HG02763 (cell line): ENCODE measurements around the gene R3HCC1L.

ENCODE experiments used
- ATAC-seq: cut with Tn5 transposase; IDR thresholded peaks from one replicate; pipeline ENCODE4 v1.9.1; 2021; ENCODE audit warnings: mild to moderate bottlenecking, moderate library complexity; ENCODE audit not compliant: unreplicated experiment

R3HCC1L gene

DNA sequence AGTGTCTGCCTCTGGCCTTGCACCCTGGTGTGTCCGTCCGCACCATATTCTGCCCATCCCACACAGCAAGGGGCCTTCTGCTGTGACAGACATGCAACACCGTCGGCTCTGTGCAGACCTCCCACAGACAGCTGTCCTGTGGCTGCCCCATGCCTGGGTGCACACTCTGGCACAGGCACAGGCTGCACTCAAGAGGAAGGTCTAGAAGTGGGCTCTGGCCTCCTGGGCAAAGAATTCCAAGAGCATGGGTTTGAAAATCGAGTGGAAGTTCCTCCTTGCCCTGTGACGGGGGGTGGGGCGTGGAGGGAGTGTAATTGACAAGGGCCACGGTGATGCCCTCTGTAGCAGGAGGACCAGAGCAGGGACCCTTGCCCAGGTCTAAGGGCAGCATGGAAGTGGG lies 137.8 kb downstream of the R3HCC1L start:
- ATAC-seq = no peak

- no peak for ATAC-seq
Measured at GRCh38 chr10:98272656-98273055, 138.2 kb downstream of the R3HCC1L start.

DNA sequence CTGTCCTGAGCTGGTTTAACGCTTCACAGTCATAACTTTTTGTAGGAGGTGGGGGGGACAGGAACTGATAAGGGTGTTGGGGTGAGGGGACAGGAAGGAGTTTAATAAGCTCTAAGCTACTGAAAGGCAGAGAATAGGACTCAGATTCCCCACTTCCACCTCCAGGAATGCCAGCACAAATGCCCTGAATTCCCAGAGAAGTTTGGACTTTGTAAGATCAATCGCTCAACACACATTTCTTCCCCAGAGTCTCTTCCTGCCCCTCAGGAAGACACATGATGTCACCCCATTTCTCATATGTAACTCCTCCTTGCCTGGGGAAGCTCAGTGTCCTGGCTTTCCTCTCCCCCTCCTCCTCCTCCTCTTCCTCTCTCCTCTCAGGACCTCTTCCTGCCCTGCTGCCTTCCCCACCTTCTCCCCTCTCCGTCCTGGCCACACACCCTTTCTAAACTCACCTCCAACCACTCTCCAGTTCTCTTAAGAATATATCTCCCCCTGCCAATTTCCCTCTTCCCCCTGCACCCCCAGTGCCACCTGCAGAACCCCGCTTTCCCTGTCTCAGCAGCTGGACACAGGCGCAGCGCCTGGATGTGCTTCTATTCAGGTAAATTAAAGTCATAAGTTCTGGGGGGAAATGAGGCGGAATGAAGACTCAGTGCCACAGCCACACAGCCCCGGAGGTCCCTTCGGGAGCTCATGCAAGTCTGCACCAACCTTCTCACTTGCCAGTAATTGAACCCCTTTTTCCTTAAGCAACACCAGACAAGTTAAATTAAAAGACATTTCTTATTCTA lies 138.8 kb downstream of the R3HCC1L start:
- ATAC-seq = no peak

DNA sequence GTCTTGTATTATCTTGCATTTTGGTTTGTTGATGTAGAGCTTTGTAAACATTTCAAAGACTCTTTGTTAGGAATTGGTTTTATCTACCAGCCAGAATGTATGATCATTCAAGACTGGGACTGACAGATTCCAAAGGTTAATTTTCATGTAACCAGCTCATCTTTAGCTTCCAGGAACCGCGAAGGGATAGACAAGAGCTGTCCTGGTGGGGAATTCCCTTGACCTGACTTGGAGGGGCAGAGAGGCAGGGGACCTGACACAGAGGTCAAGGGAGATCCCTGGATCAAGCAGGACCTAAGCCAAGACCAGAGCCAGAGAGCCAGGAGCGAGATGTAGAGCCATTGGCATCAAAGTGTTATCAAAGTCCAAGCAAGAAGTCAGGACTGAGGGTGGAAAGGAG lies 140.1 kb downstream of the R3HCC1L start:
- ATAC-seq = no peak

DNA sequence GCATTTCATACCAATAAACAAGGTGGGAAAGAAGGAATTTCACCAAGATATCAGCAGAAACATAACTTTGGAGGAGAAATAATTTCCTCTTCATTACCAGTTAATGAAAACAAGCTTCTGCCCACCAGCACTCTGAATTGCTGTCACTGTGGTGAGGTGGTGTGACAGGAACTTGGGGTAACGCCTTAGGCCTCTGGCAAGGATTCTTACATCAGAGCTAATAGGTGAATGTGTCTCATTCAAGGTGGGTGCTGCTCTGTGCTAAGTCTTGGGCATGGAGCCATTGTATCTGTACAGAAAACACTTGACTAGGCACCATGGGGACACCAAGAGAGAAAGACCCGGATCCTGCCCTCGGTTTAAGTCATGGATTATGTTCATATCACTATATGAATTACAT lies 141.9 kb downstream of the R3HCC1L start:
- ATAC-seq = no peak

DNA sequence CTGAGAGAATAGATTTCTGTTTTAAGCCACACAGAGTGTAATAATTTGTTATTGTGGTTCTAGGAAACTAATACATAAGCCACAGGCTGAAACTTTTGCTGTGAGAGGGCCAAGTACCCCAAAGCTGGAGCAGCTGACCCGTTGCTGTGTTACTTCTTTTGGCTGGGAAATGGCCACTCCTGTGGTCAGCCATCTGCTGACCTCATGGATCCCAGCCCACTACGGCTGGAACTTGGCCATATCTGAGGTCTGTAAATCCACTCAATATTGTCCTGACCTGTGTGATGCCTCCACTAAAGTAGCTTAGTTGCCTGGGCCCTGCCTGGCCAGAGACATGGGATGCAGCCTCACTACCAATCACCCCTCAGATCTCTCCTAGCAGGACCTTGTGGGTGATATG lies 151.0 kb downstream of the R3HCC1L start:
- ATAC-seq = no peak

DNA sequence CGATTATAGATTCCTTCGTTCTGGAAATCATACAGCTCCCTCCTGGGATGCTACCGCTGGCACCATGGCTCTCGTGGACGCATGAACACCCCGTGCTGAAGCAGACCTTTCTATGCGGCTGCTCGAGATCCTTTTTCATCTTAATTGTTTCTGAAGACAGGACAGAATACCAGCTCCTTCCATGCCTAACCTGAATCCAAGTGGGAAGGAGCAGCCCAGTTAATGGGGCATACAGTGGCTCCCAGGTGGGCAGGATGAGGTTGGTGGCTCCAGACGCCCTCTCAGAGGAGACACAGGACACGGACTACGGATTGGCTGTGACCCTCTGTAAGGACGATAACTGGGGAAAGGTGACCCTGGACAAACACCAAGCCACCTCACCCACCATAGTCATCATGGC lies 152.0 kb downstream of the R3HCC1L start:
- ATAC-seq = no peak

- no peak for ATAC-seq
Measured at GRCh38 chr10:98287321-98287720, 152.9 kb downstream of the R3HCC1L start.

- ATAC-seq = no peak
Measured at GRCh38 chr10:98289802-98290209, 155.3 kb downstream of the R3HCC1L start.

- no peak for ATAC-seq
Measured at GRCh38 chr10:98292971-98293370, 158.5 kb downstream of the R3HCC1L start.

GRCh38 chr10:98293550-98294269 lies 159.3 kb downstream of the R3HCC1L start:
- no peak for ATAC-seq

- no peak for ATAC-seq
Measured at GRCh38 chr10:98294270-98294627, 159.8 kb downstream of the R3HCC1L start.
